Tibial artery (tissue), 4 donors: ENCODE results near the gene PMP22.

Experiments
- DNase-seq, 2 donors: peaks; one replicate each; pipeline ENCODE4 v3.0.0-alpha.2; 2019
- H3K27ac ChIP-seq, 2 donors: fragments of 200-600 bp; sonication (generic) in 1 of 2; 1 replicate in 1 of 2; 2 replicates in 1 of 2; pipeline ENCODE4 v1.5.1; 2018 to 2019; ENCODE audit warnings: mild to moderate bottlenecking in 1 of 2
- H3K27me3 ChIP-seq, 2 donors: fragments of 200-600 bp; sonication (generic) in 1 of 2; one replicate each; pipeline versions ENCODE4 v1.5.1 to v1.6.0; 2016 to 2019
- H3K36me3 ChIP-seq, 3 donors: fragments of 200-600 bp; sonication (generic) in 2 of 3; one replicate each; pipeline ENCODE4 v1.5.1; 2016 to 2019; ENCODE audit warnings: mild to moderate bottlenecking in 2 of 3
- H3K4me1 ChIP-seq, 4 donors: fragments of 200-600 bp; sonication (generic) in 2 of 4; 1 replicate in 3 of 4; 2 replicates in 1 of 4; pipeline ENCODE4 v1.5.1; 2016 to 2019
- H3K4me3 ChIP-seq, 2 donors: fragments of 200-600 bp; sonication (generic) in 1 of 2; 1 replicate in 1 of 2; 2 replicates in 1 of 2; pipeline ENCODE4 v1.5.1; 2018 to 2019; ENCODE audit warnings: mild to moderate bottlenecking in 2 of 2
- H3K9me3 ChIP-seq, 3 donors: fragments of 200-600 bp; sonication (generic) in 1 of 3; one replicate each; pipeline ENCODE4 v1.5.1; 2016 to 2019
- CTCF ChIP-seq, 2 experiments: fragments of 200-600 bp in 1 of 2; fragments of 450-650 bp in 1 of 2; IDR thresholded peaks; one replicate each; pipeline ENCODE4 v1.5.1; 2017 to 2019; ENCODE audit warnings: antibody characterized with exemption in 2 of 2, mild to moderate bottlenecking in 1 of 2, moderate library complexity in 1 of 2
- intact Hi-C: fragments of 100-400 bp; cut with DNase I; formaldehyde crosslinking; loops from one replicate; pipeline ENCODE4 v1.15.0; 2023; ENCODE audit warnings: low total_unique reads

PMP22 gene

GRCh38 chr17:15263206-15263579 is 1.9 kb downstream of the PMP22 start:
- Histone ChIP-seq H3K4me3 (peak overlapping the region; percentile 74 to 88), H3K36me3 (peaks cover 11 to 14% (median 14%) of the 10 kb centered on the region in 3 donors), H3K4me1 (peaks cover 0 to 29% (median 22%) of the 10 kb centered on the region in 4 donors), H3K27ac (peak overlapping the region; percentile 98 to 99), H3K9me3 (no peaks in the 10 kb centered on the region), H3K27me3 (no peaks in the 10 kb centered on the region)
- intact Hi-C loops, result loop anchor here (5.0 kb wide), 1 partner anchor 734 kb away; the partner anchor contains the start of genes TTC19 and ZSWIM7
- DNase-seq, result peak; percentile 97 to 98
- TF ChIP-seq CTCF (IDR thresholded peaks at IDR 0.05), result no peak

GRCh38 chr17:15262291-15263205 is 2.6 kb downstream of the PMP22 start:
- H3K27ac ChIP-seq, result peak overlapping the region; percentile 98 to 99
- DNase-seq, result peak; percentile 93 to 97
- H3K27me3 ChIP-seq, result no peaks in the 10 kb centered on the region
- H3K36me3 ChIP-seq, result peaks cover 15 to 20% (median 15%) of the 10 kb centered on the region in 3 donors
- H3K4me1 ChIP-seq, result peaks cover 0 to 36% (median 29%) of the 10 kb centered on the region in 4 donors
- no peak for TF ChIP-seq CTCF (IDR thresholded peaks at IDR 0.05)
- intact Hi-C loops, result loop anchor here (5.0 kb wide), 1 partner anchor 735 kb away; the partner anchor contains the start of genes TTC19 and ZSWIM7
- H3K9me3 ChIP-seq, result no peaks in the 10 kb centered on the region
- peak overlapping the region; percentile 74 to 88 for H3K4me3 ChIP-seq

- no peaks in the 10 kb centered on the region for H3K9me3 ChIP-seq
- peak in 1 of 2 donors; percentile 73 for DNase-seq
- peaks cover 0 to 43% (median 36%) of the 10 kb centered on the region in 4 donors for H3K4me1 ChIP-seq
- no peaks in the 10 kb centered on the region for H3K27me3 ChIP-seq
- H3K36me3 ChIP-seq, result peaks cover 15 to 23% (median 16%) of the 10 kb centered on the region in 3 donors
- H3K27ac ChIP-seq, result peak overlapping the region; percentile 98 to 99
- intact Hi-C loops, result loop anchor here (1.0 to 5.0 kb wide), 2 partner anchors 241 to 735 kb away; partner anchors contain the start of genes TTC19 and ZSWIM7
- TF ChIP-seq CTCF (IDR thresholded peaks at IDR 0.05), result no peak
- H3K4me3 ChIP-seq, result peak overlapping the region; percentile 74 to 88
These were observed 3.3 kb downstream of the PMP22 start for GRCh38 chr17:15261802-15262290.

- no peak for TF ChIP-seq CTCF (IDR thresholded peaks at IDR 0.05)
- Histone ChIP-seq H3K36me3 (peaks cover 16 to 28% (median 21%) of the 10 kb centered on the region in 3 donors), H3K4me1 (peaks cover 0 to 45% (median 41%) of the 10 kb centered on the region in 4 donors), H3K27me3 (no peaks in the 10 kb centered on the region), H3K27ac (peak overlapping the region; percentile 98 to 99), H3K9me3 (no peaks in the 10 kb centered on the region), H3K4me3 (peak overlapping the region; percentile 74 to 88)
- intact Hi-C loops, result loop anchor here (1.0 to 5.0 kb wide), 2 partner anchors 242 to 736 kb away; partner anchors contain the start of genes TTC19 and ZSWIM7
- DNase-seq, result peak in 1 of 2 donors; percentile 78
These were observed 3.8 kb downstream of the PMP22 start for GRCh38 chr17:15261258-15261801.
